SU-DHL-6 (cell line): ENCODE results near the gene TOMM22.

Source experiments
- H2AFZ ChIP-seq: fragments of 200-600 bp; sonication (generic); 2 replicates; pipeline ENCODE4 v1.6.1; 2014; ENCODE audit warnings: low read depth, mild to moderate bottlenecking, moderate library complexity, mixed read lengths, antibody characterized with exemption, low read length; ENCODE audit not compliant: severe bottlenecking
- H3F3A ChIP-seq: fragments of 200-600 bp; shearing (Covaris generic); 2 replicates; pipeline ENCODE4 v1.6.0; 2016; ENCODE audit warnings: antibody characterized with exemption, mild to moderate bottlenecking; ENCODE audit not compliant: insufficient read depth
- H3K27ac ChIP-seq: fragments of 200-600 bp; sonication (generic); 2 replicates; pipeline ENCODE4 v1.5.1; 2016; ENCODE audit warnings: low read depth, mild to moderate bottlenecking, low read length, moderate library complexity, mixed read lengths
- H3K27me3 ChIP-seq: fragments of 200-600 bp; sonication (generic), shearing (Covaris generic); 2 replicates; pipeline ENCODE4 v1.6.0; 2014; ENCODE audit warnings: mild to moderate bottlenecking, low read length
- H3K36me3 ChIP-seq: fragments of 200-600 bp; sonication (generic); 2 replicates; pipeline ENCODE4 v1.6.1; 2014; ENCODE audit warnings: mild to moderate bottlenecking, low read length, mixed read lengths
- H3K4me2 ChIP-seq: fragments of 300-600, 200-600 bp; shearing (Covaris generic), sonication (generic); 2 replicates; pipeline ENCODE4 v1.6.0; 2014; ENCODE audit warnings: low read length, low read depth, mild to moderate bottlenecking; ENCODE audit not compliant: poor library complexity, severe bottlenecking
- H3K4me3 ChIP-seq: fragments of 200-600 bp; sonication (generic); 2 replicates; pipeline ENCODE4 v1.5.1; 2014; ENCODE audit warnings: antibody characterized with exemption, low read length, mild to moderate bottlenecking, mixed read lengths; ENCODE audit not compliant: insufficient read depth, poor library complexity, severe bottlenecking
- H3K79me2 ChIP-seq: fragments of 200-600 bp; sonication (generic); 2 replicates; pipeline ENCODE4 v1.6.1; 2014; ENCODE audit warnings: mild to moderate bottlenecking, low read length, moderate library complexity; ENCODE audit not compliant: insufficient read depth
- H3K9ac ChIP-seq: fragments of 200-600 bp; sonication (generic); 2 replicates; pipeline ENCODE4 v1.7.0; 2014; ENCODE audit warnings: mild to moderate bottlenecking, low read length
- H3K9me2 ChIP-seq: fragments of 200-600 bp; sonication (generic); replicated peaks from 2 replicates; pipeline ENCODE4 v1.6.1; 2014; ENCODE audit warnings: low read length; ENCODE audit not compliant: insufficient read depth
- H3K9me3 ChIP-seq: fragments of 200-600 bp; sonication (generic); 2 replicates; pipeline ENCODE4 v1.6.1; 2014; ENCODE audit warnings: low read length, mixed read lengths; ENCODE audit not compliant: insufficient read depth
- H4K20me1 ChIP-seq: fragments of 200-600 bp; sonication (generic); 2 replicates; pipeline ENCODE4 v1.6.1; 2014; ENCODE audit warnings: low read depth, mild to moderate bottlenecking, antibody characterized with exemption, low read length, moderate library complexity, mixed read lengths
- EZH2phosphoT487 ChIP-seq: fragments of 200-600 bp; sonication (generic), shearing (Covaris generic); conservative IDR thresholded peaks from 2 replicates; pipeline ENCODE4 v1.6.1; 2018; ENCODE audit warnings: mild to moderate bottlenecking, antibody characterized with exemption, low read length, moderate library complexity, mixed read lengths
- TF ChIP-seq, protein P1 (sequence below): fragments of 200-600 bp; sonication (generic); IDR thresholded peaks from one replicate; pipeline ENCODE4 v1.5.1; 2017; ENCODE audit warnings: antibody characterized with exemption, mild to moderate bottlenecking, low read length, moderate library complexity; ENCODE audit not compliant: insufficient read depth, poor library complexity, severe bottlenecking

TOMM22 gene

DNA sequence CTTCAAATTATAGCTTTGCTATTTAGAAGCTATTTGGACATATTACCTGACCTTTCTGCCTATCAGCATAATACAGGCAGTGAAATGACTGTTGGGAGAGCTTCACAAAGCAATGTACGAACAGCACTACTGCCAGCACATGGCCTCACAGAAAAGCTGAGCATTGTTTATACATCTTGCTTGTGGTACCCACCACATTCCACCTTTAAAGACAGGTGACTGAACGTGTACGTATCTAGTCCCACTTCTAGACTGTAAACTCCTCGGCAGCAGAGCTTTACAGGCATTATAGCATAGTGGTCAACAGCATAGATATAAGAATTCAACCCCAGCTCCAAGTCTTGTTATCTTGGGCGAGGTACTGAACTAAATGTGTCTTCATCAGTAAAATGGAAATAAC, 17.4 kb downstream of the TOMM22 start:
- Histone ChIP-seq H4K20me1 (no peaks in the 10 kb centered on the region), H3K4me3 (peak overlapping the region; percentile 89), H3K4me2 (peak overlapping the region; percentile 100), H3K27ac (peak overlapping the region; percentile 73; the same call in 1 of the 2 replicates), H3K36me3 (no peaks in the 10 kb centered on the region), H3F3A (peaks cover 8% of the 10 kb centered on the region; the same call in 1 of the 2 replicates), H3K9ac (peak overlapping the region; percentile 98), H3K9me3 (no peaks in the 10 kb centered on the region), H2AFZ (no peak overlapping the region), H3K27me3 (no peaks in the 10 kb centered on the region), H3K79me2 (peaks cover 50% of the 10 kb centered on the region), H3K9me2 (no peaks in the 10 kb centered on the region)
- no peak for TF ChIP-seq EZH2phosphoT487
- TF ChIP-seq, protein P1, sequence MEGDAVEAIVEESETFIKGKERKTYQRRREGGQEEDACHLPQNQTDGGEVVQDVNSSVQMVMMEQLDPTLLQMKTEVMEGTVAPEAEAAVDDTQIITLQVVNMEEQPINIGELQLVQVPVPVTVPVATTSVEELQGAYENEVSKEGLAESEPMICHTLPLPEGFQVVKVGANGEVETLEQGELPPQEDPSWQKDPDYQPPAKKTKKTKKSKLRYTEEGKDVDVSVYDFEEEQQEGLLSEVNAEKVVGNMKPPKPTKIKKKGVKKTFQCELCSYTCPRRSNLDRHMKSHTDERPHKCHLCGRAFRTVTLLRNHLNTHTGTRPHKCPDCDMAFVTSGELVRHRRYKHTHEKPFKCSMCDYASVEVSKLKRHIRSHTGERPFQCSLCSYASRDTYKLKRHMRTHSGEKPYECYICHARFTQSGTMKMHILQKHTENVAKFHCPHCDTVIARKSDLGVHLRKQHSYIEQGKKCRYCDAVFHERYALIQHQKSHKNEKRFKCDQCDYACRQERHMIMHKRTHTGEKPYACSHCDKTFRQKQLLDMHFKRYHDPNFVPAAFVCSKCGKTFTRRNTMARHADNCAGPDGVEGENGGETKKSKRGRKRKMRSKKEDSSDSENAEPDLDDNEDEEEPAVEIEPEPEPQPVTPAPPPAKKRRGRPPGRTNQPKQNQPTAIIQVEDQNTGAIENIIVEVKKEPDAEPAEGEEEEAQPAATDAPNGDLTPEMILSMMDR: no peak

GRCh38 chr22:38699784-38700183, 18.0 kb downstream of the TOMM22 start:
- Histone ChIP-seq H3K27ac (peak overlapping the region; percentile 73), H3K4me2 (peak overlapping the region; percentile 100), H3K4me3 (peak overlapping the region; percentile 89), H3K9ac (peak overlapping the region; percentile 98), H3K27me3 (no peaks in the 10 kb centered on the region), H4K20me1 (no peaks in the 10 kb centered on the region), H2AFZ (no peak overlapping the region), H3F3A (peaks cover 8% of the 10 kb centered on the region; the same call in 1 of the 2 replicates), H3K36me3 (no peaks in the 10 kb centered on the region), H3K9me2 (no peaks in the 10 kb centered on the region), H3K9me3 (no peaks in the 10 kb centered on the region), H3K79me2 (peaks cover 49% of the 10 kb centered on the region)
- no peak for TF ChIP-seq EZH2phosphoT487
- TF ChIP-seq, protein P1: no peak

DNA sequence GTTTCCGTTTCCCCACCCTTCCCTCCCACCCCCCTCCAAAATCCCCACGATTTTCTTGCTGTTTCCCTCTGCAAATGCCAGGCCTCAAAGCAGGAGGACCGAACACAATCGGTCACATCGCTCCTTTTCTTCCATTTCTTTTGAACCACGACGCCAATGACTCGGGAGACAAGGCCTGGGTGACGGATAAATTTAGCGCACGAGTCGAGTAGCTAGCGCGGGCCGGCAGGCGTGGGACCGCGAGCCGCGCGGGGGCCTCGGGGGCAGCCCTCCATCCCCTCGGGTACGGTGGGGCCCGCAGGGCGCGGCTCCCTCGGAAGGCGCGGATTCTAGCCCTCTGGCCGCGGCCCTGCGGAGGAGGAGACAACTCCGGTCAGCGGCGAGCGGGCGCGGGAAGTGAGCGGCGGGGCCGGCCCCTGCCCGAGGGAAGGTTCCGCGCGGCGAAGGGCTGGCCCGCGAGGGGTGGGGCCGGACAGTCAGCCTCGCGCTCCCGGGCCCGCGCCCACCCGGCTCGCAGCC, 18.6 kb downstream of the TOMM22 start:
- Histone ChIP-seq H3K9ac (peak overlapping the region; percentile 98), H3K27ac (peak overlapping the region; percentile 73), H4K20me1 (no peaks in the 10 kb centered on the region), H3K9me3 (no peaks in the 10 kb centered on the region), H3K4me2 (peak overlapping the region; percentile 100), H3K36me3 (no peaks in the 10 kb centered on the region), H3K79me2 (peaks cover 44% of the 10 kb centered on the region), H3K9me2 (no peaks in the 10 kb centered on the region), H3K4me3 (peak overlapping the region; percentile 89), H3K27me3 (no peaks in the 10 kb centered on the region), H3F3A (peaks cover 8% of the 10 kb centered on the region; the same call in 1 of the 2 replicates), H2AFZ (peak overlapping the region; percentile 78)
- no peak for TF ChIP-seq EZH2phosphoT487
- TF ChIP-seq, protein P1: no peak
